GM12878 (cell line): Measurements from ENCODE around the gene ANKDD1B. TPM values are rescaled to one million over a fixed set of nuclear protein-coding genes. Genes with fewer than 3 reads are reported as not detected.
A peak's percentile ranks its signal among the peaks of the same experiment; 100 is the strongest.

Experiments
- ATAC-seq: fragments of 200-7000 bp; cut with Tn5 transposase; 3 replicates; pipeline ENCODE4 v1.9.1; 2020; ENCODE audit warnings: mild to moderate bottlenecking, moderate library complexity
- BruUV-seq: library from RNA; stranded (reverse); fragments of 400-500 nt; replicated peaks from 2 replicates; lab custom pipeline; 2021; lab: Mats Ljungman, UMichigan
- CTCF ChIA-PET: fragments of 300-600 bp; sonication (Branson Sonifier 250); formaldehyde crosslinking; extraction: SDS; loops from one replicate; lab custom pipeline; 2021; ENCODE audit warnings: inconsistent platforms; lab: Yijun Ruan, JAX
- POLR2A ChIA-PET: fragments of 350-600 bp; formaldehyde crosslinking; extraction: SDS; loops from one replicate; lab custom pipeline; 2021; ENCODE audit warnings: inconsistent platforms; lab: Charles Lee
- RAD21 ChIA-PET: fragments of 300-600 bp; sonication (Branson Sonifier 250); formaldehyde crosslinking; loops from one replicate; lab custom pipeline; 2023; ENCODE audit warnings: antibody characterized with exemption; ENCODE audit not compliant: unreplicated experiment; lab: Charles Lee
- SMC1A ChIA-PET: fragments of 300-600 bp; sonication (Branson Sonifier 250); formaldehyde crosslinking; loops from one replicate; lab custom pipeline; 2023; ENCODE audit not compliant: unreplicated experiment, uncharacterized antibody; lab: Charles Lee
- DNase-seq: peaks from one replicate; pipeline ENCODE4 v3.0.0-alpha.2; 2011; ENCODE audit warnings: low read depth, low spot score
- FAIRE-seq: peaks from 3 replicates; lab custom pipeline; 2011; peaks lifted over from hg19 to GRCh38; lab: Jason Lieb, UNC
- H2AFZ ChIP-seq: 2 replicates; pipeline ENCODE4 v1.6.0; 2011; ENCODE audit warnings: low read depth, low read length, control low read depth; ENCODE audit not compliant: control insufficient read depth
- H3K27ac ChIP-seq: 2 replicates; pipeline ENCODE4 v1.5.1; 2011; ENCODE audit warnings: control low read depth; ENCODE audit not compliant: control insufficient read depth, insufficient read depth
- H3K27me3 ChIP-seq, 2 experiments: replicated peaks in 1 of 2; 2 replicates each; pipeline versions ENCODE4 v1.6.0 to v1.6.1; 2011; ENCODE audit warnings: low read length in 1 of 2; ENCODE audit not compliant: control insufficient read depth in 2 of 2, insufficient read depth in 2 of 2
- H3K36me3 ChIP-seq, 2 experiments: 2 replicates each; pipeline ENCODE4 v1.5.1; 2011; ENCODE audit warnings: low read length in 1 of 2; ENCODE audit not compliant: control insufficient read depth in 2 of 2, insufficient read depth in 2 of 2
- H3K4me1 ChIP-seq: 2 replicates; pipeline ENCODE4 v1.6.1; 2011; ENCODE audit warnings: mild to moderate bottlenecking, low read length, moderate library complexity, mixed read lengths; ENCODE audit not compliant: control insufficient read depth, insufficient read depth
- H3K4me2 ChIP-seq: 2 replicates; pipeline ENCODE4 v1.6.0; 2011; ENCODE audit warnings: control low read depth; ENCODE audit not compliant: control insufficient read depth, insufficient read depth
- H3K4me3 ChIP-seq: fragments of 200-600 bp; sonication (generic); 2 replicates; pipeline ENCODE4 v1.5.1; 2016
- H3K79me2 ChIP-seq: 2 replicates; pipeline ENCODE4 v1.6.0; 2011; ENCODE audit warnings: low read length; ENCODE audit not compliant: control insufficient read depth, insufficient read depth
- H3K9ac ChIP-seq: 2 replicates; pipeline ENCODE4 v1.8.0; 2011; ENCODE audit warnings: low read length, control low read depth, mixed read lengths; ENCODE audit not compliant: control insufficient read depth, insufficient read depth
- H3K9me3 ChIP-seq: replicated peaks from 3 replicates; pipeline ENCODE4 v1.5.1; 2011; ENCODE audit warnings: mild to moderate bottlenecking, low read length; ENCODE audit not compliant: control insufficient read depth, insufficient read depth
- H4K20me1 ChIP-seq: 2 replicates; pipeline ENCODE4 v1.6.0; 2011; ENCODE audit not compliant: control insufficient read depth, insufficient read depth
- BMI1 ChIP-seq: fragments of 450-650 bp; IDR thresholded peaks from 2 replicates; pipeline ENCODE4 v1.6.1; 2016; ENCODE audit warnings: mild to moderate bottlenecking, moderate library complexity, borderline replicate concordance
- CBX5 ChIP-seq: sonication (generic); IDR thresholded peaks from 2 replicates; pipeline ENCODE4 v1.6.1; 2016; ENCODE audit warnings: low read depth, moderate library complexity, mild to moderate bottlenecking, inconsistent platforms
- CHD4 ChIP-seq: fragments of 200-600 bp; sonication (generic); IDR thresholded peaks from 2 replicates; pipeline ENCODE4 v1.6.1; 2016; ENCODE audit warnings: mild to moderate bottlenecking
- CREB1 ChIP-seq: IDR thresholded peaks from 2 replicates; pipeline ENCODE4 v1.6.1; 2012; ENCODE audit warnings: low read depth, mild to moderate bottlenecking, inconsistent platforms
- EED ChIP-seq: sonication (generic); IDR thresholded peaks from 2 replicates; pipeline ENCODE4 v1.6.1; 2016; ENCODE audit warnings: antibody characterized with exemption, low read depth
- EGR1 ChIP-seq, 2 experiments: IDR thresholded peaks; 1 replicate in 1 of 2; 2 replicates in 1 of 2; pipeline ENCODE4 v1.6.1; 2011 to 2012; ENCODE audit warnings: low read depth in 2 of 2, low read length in 2 of 2, borderline replicate concordance in 1 of 2, mild to moderate bottlenecking in 1 of 2, moderate library complexity in 1 of 2
- ETV6 ChIP-seq, 2 experiments: fragments of 450-650 bp in 1 of 2; IDR thresholded peaks in 1 of 2; conservative IDR thresholded peaks in 1 of 2; 2 replicates each; pipeline ENCODE4 v1.6.1; 2014; ENCODE audit warnings: antibody characterized with exemption in 1 of 2, borderline replicate concordance in 1 of 2, low read depth in 1 of 2, mild to moderate bottlenecking in 1 of 2, moderate library complexity in 1 of 2
- HDGF ChIP-seq: fragments of 450-650 bp; IDR thresholded peaks from 2 replicates; pipeline ENCODE4 v1.6.1; 2016; ENCODE audit warnings: antibody characterized with exemption
- IRF4 ChIP-seq: IDR thresholded peaks from 2 replicates; pipeline ENCODE4 v1.6.1; 2011; ENCODE audit warnings: low read depth, low read length
- MTA3 ChIP-seq: IDR thresholded peaks from 2 replicates; pipeline ENCODE4 v1.6.1; 2012; ENCODE audit warnings: low read length, inconsistent platforms, borderline replicate concordance
- MXI1 ChIP-seq: fragments of 150-350 bp; IDR thresholded peaks from 2 replicates; pipeline ENCODE4 v1.6.1; 2011; ENCODE audit warnings: low read depth, mild to moderate bottlenecking, inconsistent platforms, low read length, improper control_type of control experiment
- SMARCA5 ChIP-seq: fragments of 450-650 bp; IDR thresholded peaks from 2 replicates; pipeline ENCODE4 v1.6.1; 2017; ENCODE audit warnings: mild to moderate bottlenecking
- SMC3 ChIP-seq: IDR thresholded peaks from 2 replicates; pipeline ENCODE4 v1.6.1; 2011; ENCODE audit warnings: low read length, improper control_type of control experiment, borderline replicate concordance
- SRF ChIP-seq, 2 experiments: IDR thresholded peaks; 2 replicates each; pipeline ENCODE4 v1.6.1; 2011; ENCODE audit warnings: low read depth in 2 of 2, low read length in 2 of 2, mild to moderate bottlenecking in 1 of 2, moderate library complexity in 1 of 2
- TAF1 ChIP-seq: IDR thresholded peaks from 2 replicates; pipeline ENCODE4 v1.6.1; 2011; ENCODE audit warnings: mild to moderate bottlenecking, low read depth, low read length, borderline replicate concordance
- TBL1XR1 ChIP-seq: IDR thresholded peaks from 2 replicates; pipeline ENCODE4 v1.6.1; 2012; ENCODE audit warnings: low read depth, low read length, improper control_type of control experiment
- TCF3 ChIP-seq: IDR thresholded peaks from 2 replicates; pipeline ENCODE4 v1.6.1; 2012; ENCODE audit warnings: low read depth, mild to moderate bottlenecking, low read length, borderline replicate concordance; ENCODE audit not compliant: insufficient read depth
- TCF7 ChIP-seq: IDR thresholded peaks from 2 replicates; pipeline ENCODE4 v1.6.1; 2014; ENCODE audit warnings: antibody characterized with exemption, borderline replicate concordance
- ZNF622 ChIP-seq: fragments of 450-650 bp; IDR thresholded peaks from 2 replicates; pipeline ENCODE4 v1.6.1; 2017; ENCODE audit warnings: mild to moderate bottlenecking, inconsistent platforms
- WGBS: methylation state at CpG from one replicate; pipeline ENCODE4 v1.1.6; 2016; ENCODE audit warnings: low lambda C conversion rate; ENCODE audit not compliant: insufficient replicate concordance, insufficient coverage; ENCODE audit errors: missing lambda C conversion rate; 5-methylcytosine and 5-hydroxymethylcytosine counted together
- in situ Hi-C: fragments of 300-500 bp; cut with MboI; formaldehyde crosslinking; loops from 9 replicates; pipeline ENCODE4 v1.14.3; 2018; ENCODE audit warnings: mixed read lengths
- intact Hi-C: fragments of 100-400 bp; cut with micrococcal nuclease; formaldehyde crosslinking; loops from one replicate; pipeline ENCODE4 v1.14.2; 2022; ENCODE audit not compliant: unreplicated experiment
- polyA plus RNA-seq, 11 experiments: library from polyadenylated mRNA; depleted of rRNA in 4 of 11; unstranded in 6 of 11; stranded (reverse) in 5 of 11; fragments of >200 nt; fragmentation: Nextera tagmentation in 4 of 11; fragmentation: Illumina TruSeq in 1 of 11; extraction: Ambion mirVana in 4 of 11; extraction: Trizol in 1 of 11; gene quantifications; 1 replicate in 1 of 11; 2 replicates in 10 of 11; pipeline versions ENCODE4 v1.2.1 to v1.2.3, GENCODE V29; 2011 to 2016; ENCODE audit warnings: inconsistent platforms in 2 of 11, missing spikeins in 2 of 11, low read depth in 1 of 11
- total RNA-seq, 4 experiments: library from RNA; depleted of rRNA in 3 of 4; stranded (reverse); fragments of >200 nt in 3 of 4; fragmentation: Illumina TruSeq in 1 of 4; extraction: Trizol in 1 of 4; gene quantifications; 2 replicates each; pipeline versions ENCODE4 v1.2.1 to v1.2.3, GENCODE V29; 2013 to 2021
- TF ChIP-seq, protein P1 (sequence below): IDR thresholded peaks from 2 replicates; pipeline ENCODE4 v1.6.1; 2012; ENCODE audit warnings: low read length, inconsistent platforms
- TF ChIP-seq, protein P2 (sequence below): IDR thresholded peaks from 2 replicates; pipeline ENCODE4 v1.6.1; 2012; ENCODE audit warnings: low read depth, low read length, improper control_type of control experiment

The ANKDD1B gene
- total and polyA plus RNA-seq, 10 of the 15 experiments (the other 5 are each of a cell fraction or from before 2014, with no cell fraction given): 0.34 to 2.4 (median 0.80) TPM

GRCh38 chr5:75566710-75567309 lies 44.4 kb upstream of the ANKDD1B start (continued):
- TF ChIP-seq BMI1 (no peak; the same call in 1 of the 2 replicates), CBX5 (peak; percentile 53; the same call in 1 of the 2 replicates), SMARCA5 (0 out of 2 replicates have a peak, but pooled peaks have one; percentile 14), SMC3 (no peak), SRF (IDR thresholded peaks at IDR 0.05; ENCODE audit: low read depth in 2 of 2, low read length in 2 of 2) (0 out of 4 replicates have a peak, but pooled peaks of 1 of the 2 experiments have one; percentile 16), HDGF (no peak)

DNA sequence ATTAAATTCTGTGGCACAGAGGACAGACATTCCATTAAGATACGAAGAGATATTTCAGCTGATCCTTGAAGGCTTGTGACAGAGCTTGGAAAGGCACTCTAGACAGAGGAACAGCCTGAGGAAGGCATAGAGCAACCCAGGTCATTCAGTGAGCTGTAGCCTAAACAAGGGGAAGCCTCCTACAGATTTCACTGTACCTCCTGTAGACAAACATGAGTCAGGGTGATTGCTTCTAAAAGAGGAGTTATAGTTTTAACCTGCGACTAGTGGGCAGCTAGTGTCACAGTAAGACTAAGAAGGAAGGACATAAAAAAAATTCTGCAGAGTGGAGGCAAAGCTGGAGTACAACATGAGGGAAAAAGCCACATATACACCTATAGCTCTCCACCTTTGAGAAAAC lies 43.5 kb upstream of the ANKDD1B start:
- intact Hi-C loops (loop anchor here (2.0 kb wide), 1 partner anchor 57 kb away; the partner anchor contains the start of genes CERT1 and POLK), in situ Hi-C loops (loop anchor here (10.0 kb wide), 1 partner anchor 53 kb away; the partner anchor contains the start of genes CERT1 and POLK)
- no peak overlapping the region for H2AFZ ChIP-seq
- peaks cover 4% of the 10 kb centered on the region; the same call in 2 of the 3 replicates for H3K9me3 ChIP-seq
- WGBS: 33% methylated on average over 2 of the region's 2 CpGs
- peaks cover 34% of the 10 kb centered on the region for H3K79me2 ChIP-seq
- H3K9ac ChIP-seq: peak overlapping the region; percentile 18
- peak overlapping the region; percentile 91 for H3K4me2 ChIP-seq
- ATAC-seq (peak; percentile 67), FAIRE-seq (no peak), DNase-seq (peak; percentile 48)
- H4K20me1 ChIP-seq: no peaks in the 10 kb centered on the region
- H3K4me3 ChIP-seq: peak overlapping the region; percentile 20; the same call in 1 of the 2 replicates
- SMC1A ChIA-PET: interaction anchor here (0.7 to 8.3 kb wide), 25 partner anchors 10 to 202 kb away, joined by 3 to 98 read pairs (median 5); partner anchors contain the start of genes CERT1 and POLK
- RAD21 ChIA-PET: interaction anchor here (0.8 to 4.5 kb wide), 17 partner anchors 8 to 231 kb away, joined by 3 to 123 read pairs (median 8); partner anchors contain the start of genes CERT1, HMGCR and POLK
- BruUV-seq: no TSS peak
- no peaks in the 10 kb centered on the region for H3K27me3 ChIP-seq
- peak overlapping the region; percentile 96 for H3K27ac ChIP-seq
- peaks cover 36% of the 10 kb centered on the region for H3K4me1 ChIP-seq
- no peaks in the 10 kb centered on the region; a peak in 2 of 4 replicates for H3K36me3 ChIP-seq
- CTCF ChIA-PET: interaction anchor here (0.7 to 6.3 kb wide), 8 partner anchors 9 to 112 kb away, joined by 3 to 22 read pairs (median 4); no protein-coding TSS in a partner anchor
- POLR2A ChIA-PET: interaction anchor here (0.7 to 3.7 kb wide), 10 partner anchors 9 to 331 kb away, joined by 3 to 50 read pairs (median 8); partner anchors contain the start of genes ANKRD31, CERT1 and POLK
- TF ChIP-seq, protein P1, sequence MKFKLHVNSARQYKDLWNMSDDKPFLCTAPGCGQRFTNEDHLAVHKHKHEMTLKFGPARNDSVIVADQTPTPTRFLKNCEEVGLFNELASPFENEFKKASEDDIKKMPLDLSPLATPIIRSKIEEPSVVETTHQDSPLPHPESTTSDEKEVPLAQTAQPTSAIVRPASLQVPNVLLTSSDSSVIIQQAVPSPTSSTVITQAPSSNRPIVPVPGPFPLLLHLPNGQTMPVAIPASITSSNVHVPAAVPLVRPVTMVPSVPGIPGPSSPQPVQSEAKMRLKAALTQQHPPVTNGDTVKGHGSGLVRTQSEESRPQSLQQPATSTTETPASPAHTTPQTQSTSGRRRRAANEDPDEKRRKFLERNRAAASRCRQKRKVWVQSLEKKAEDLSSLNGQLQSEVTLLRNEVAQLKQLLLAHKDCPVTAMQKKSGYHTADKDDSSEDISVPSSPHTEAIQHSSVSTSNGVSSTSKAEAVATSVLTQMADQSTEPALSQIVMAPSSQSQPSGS: no peak
- TF ChIP-seq TCF7 (no peak), CREB1 (0 out of 2 replicates have a peak, but pooled peaks have one; percentile 12), TAF1 (no peak), ETV6 (conservative IDR thresholded peaks at IDR 0.05 in 1 of 2, IDR thresholded peaks at IDR 0.05 in 1 of 2; ENCODE audit: borderline replicate concordance in 1 of 2, low read depth in 1 of 2) (no peak), ZNF622 (no peak), TBL1XR1 (peak; percentile 21; the same call in 1 of the 2 replicates), CHD4 (no peak), MXI1 (no peak), MTA3 (no peak), IRF4 (peak; percentile 18; the same call in 1 of the 2 replicates), EGR1 (IDR thresholded peaks at IDR 0.05; ENCODE audit: borderline replicate concordance in 1 of 2, low read depth in 2 of 2, low read length in 2 of 2) (no peak), TCF3 (no peak), EED (0 out of 2 replicates have a peak, but pooled peaks have one; percentile 14)
- TF ChIP-seq, protein P2, sequence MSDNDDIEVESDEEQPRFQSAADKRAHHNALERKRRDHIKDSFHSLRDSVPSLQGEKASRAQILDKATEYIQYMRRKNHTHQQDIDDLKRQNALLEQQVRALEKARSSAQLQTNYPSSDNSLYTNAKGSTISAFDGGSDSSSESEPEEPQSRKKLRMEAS: no peak
